Measurements from ENCODE around the gene PRKCH.
A peak's percentile ranks its signal among the peaks of the same experiment; 100 is the strongest.

GRCh38 chr14:61476754-61477410, 155.5 kb downstream of the PRKCH start:
- TF ChIP-seq POLR2AphosphoS5 (IDR thresholded peaks at IDR 0.05; ENCODE audit: insufficient read depth, low read depth, low read length) (peak; percentile 87), CTCF (IDR thresholded peaks at IDR 0.05; ENCODE audit: extremely low read depth in 1 of 2, insufficient read depth in 1 of 2, low read depth in 1 of 2, low read length in 2 of 2) (no peak), MAX (IDR thresholded peaks at IDR 0.05; ENCODE audit: insufficient read depth, insufficient read length) (no peak), EZH2 (IDR thresholded peaks at IDR 0.05; ENCODE audit: borderline replicate concordance, low read depth, low read length, severe bottlenecking) (no peak)
